NCI-H2196 treated with DMSO at 0.1 percent for 48 hours (cell line): ENCODE results near the gene DOCK4.
"Not testable (repeated sequence)": the region's sequence is repeated elsewhere in the genome, so short reads cannot be mapped to it uniquely, and the experiment has no call there.

Experiments used
- DNase-seq: peaks from one replicate; lab custom pipeline; 2025; ENCODE audit not compliant: unreplicated experiment; lab: John Stamatoyannopoulos, UW

The DOCK4 gene

GRCh38 chr7:111917404-111917803 lies 288.8 kb downstream of the DOCK4 start:
- not testable (repeated sequence) for DNase-seq

- DNase-seq, result no peak
Measured at GRCh38 chr7:111914291-111914690, 291.9 kb downstream of the DOCK4 start.

GRCh38 chr7:111911166-111911961 lies 294.8 kb downstream of the DOCK4 start:
- no peak for DNase-seq

- no peak for DNase-seq
Measured at GRCh38 chr7:111910656-111911055, 295.5 kb downstream of the DOCK4 start.

GRCh38 chr7:111908673-111909072 lies 297.5 kb downstream of the DOCK4 start:
- not testable (repeated sequence) for DNase-seq

GRCh38 chr7:111903797-111904196 lies 302.4 kb downstream of the DOCK4 start:
- no peak for DNase-seq

DNA sequence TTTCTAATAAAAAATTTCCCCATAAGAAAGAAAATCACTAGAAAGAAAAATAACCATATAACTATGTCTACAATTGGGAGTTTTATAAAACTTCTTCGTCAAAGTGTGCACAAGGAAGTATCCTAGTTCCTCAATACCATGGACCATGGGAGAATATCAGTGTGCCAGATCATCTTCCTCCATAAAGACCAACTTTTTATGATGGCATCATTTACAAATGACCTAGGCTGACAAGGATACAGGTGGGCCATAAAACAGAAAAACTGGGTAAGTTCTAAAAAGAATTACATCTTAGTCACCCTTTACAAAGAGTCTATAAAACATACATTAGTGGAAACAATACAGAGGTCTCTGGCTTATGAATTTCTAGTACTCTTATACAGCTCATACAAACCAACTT lies 303.2 kb downstream of the DOCK4 start:
- no peak for DNase-seq

DNA sequence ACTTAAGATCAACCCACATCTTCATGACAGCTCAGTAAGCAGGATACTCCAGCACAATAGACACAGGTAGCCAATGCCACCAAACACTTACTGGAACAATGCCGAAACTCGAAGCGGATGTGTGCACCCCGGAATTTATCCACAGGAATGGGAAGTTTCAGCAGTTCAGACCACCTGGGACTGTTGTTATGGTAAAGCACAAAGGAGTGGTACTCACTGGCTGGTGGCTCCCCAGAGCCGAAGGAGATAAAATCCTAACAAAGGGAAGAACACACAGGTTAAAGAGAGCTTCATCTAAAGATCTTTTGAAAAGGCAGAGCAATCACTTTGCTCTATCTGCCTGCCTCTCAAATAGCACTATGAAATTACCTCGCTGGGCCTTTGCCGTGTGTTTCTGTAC lies 305.9 kb downstream of the DOCK4 start:
- DNase-seq, result no peak

DNA sequence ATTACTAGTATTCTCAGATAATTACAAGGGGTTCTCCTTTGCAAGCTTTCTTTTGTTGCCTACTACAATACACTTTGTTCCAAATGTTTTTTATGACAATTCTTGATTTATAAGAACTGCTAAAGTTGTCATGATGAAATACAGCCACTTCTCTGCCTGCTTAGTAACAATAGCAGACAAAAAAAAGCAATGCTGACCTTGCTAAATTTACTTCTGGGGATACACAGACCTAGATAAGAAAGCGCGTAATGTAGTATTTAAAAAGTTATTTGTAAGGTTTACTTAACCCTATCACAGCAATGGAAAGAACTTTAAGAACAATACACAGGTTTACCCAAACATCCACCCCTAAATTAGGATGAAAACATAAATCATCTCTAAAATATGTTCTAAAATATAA lies 311.1 kb downstream of the DOCK4 start:
- no peak for DNase-seq

- no peak for DNase-seq
Measured at GRCh38 chr7:111894518-111894917, 311.7 kb downstream of the DOCK4 start.

DNA sequence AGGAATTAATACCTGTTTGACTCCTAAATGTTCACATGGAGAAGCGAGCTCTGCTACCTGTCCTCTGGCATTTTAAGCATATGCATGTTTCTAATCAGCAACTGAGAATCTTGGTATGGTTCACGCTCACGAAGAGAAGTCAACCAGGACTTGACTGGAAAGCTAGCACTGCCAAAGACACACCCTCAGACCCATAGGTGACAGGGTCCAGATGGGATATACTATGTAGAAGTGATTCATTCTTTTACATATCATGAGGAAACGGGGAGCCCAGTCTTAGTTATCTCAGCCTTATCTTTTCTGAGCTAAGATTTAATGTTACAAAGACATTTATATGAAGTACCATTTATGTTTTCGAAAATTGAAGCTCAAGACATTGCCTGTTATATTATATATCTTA lies 313.0 kb downstream of the DOCK4 start:
- DNase-seq, result no peak

GRCh38 chr7:111892588-111892987 lies 313.6 kb downstream of the DOCK4 start:
- no peak for DNase-seq

DNA sequence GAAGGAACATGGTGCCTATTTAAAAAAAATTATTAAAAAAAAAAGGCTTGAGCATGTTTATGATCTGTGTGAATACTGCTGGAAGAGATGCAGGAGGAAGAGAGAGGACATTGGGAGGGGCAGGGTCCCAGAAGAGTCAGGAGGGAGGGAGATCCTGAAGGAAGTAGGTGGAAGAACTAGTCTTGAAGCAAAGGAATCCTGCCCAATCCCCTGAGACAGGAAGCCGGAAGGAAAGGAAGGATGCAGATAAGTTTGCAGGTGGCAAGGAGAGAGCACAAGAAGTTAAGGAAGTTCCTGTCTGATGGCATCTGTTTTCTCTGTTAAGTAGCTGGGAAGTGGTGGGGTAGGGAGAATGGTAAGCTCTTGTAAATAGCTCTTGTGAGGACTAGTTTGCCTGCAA lies 318.5 kb downstream of the DOCK4 start:
- no peak for DNase-seq

DNA sequence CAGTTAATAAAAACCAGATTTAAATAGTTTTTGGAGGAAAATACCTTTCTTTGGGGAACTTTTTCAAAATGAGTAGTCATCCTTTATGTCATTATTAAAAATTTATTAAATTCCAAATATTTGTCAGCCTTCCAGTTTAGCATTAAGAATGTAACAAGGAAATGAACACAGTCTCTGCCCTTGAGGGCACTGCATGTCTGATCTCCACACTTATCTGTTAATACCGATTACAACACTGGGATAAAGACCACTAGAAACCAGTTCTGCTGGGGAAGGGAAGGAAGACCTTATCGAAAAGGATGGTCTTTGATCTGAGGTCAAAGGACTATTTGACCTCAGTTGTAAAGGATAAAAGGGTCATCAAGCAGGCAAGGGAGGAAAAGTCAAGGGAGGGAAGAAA lies 320.0 kb downstream of the DOCK4 start:
- DNase-seq, result no peak

DNA sequence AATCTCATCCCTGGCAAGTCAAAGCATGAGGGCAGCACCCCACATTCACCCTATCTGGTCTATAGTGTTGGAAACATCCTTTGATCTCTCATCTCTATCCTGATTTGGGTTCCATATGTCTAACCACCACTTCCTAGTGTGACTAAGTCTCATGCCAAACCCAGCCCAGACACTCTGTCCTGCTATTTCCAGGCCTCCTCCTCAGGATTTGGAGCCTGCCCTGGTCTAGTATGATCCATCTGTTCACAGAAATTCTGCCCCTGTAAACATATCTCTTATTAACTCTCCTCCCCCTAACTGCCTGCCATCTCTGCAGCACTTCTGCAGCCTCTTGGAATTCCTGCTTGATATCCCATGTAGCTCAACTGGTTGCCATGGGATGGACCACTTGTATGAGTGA lies 323.0 kb downstream of the DOCK4 start:
- DNase-seq, result no peak

- no peak for DNase-seq
Measured at GRCh38 chr7:111878785-111879184, 327.4 kb downstream of the DOCK4 start.

DNA sequence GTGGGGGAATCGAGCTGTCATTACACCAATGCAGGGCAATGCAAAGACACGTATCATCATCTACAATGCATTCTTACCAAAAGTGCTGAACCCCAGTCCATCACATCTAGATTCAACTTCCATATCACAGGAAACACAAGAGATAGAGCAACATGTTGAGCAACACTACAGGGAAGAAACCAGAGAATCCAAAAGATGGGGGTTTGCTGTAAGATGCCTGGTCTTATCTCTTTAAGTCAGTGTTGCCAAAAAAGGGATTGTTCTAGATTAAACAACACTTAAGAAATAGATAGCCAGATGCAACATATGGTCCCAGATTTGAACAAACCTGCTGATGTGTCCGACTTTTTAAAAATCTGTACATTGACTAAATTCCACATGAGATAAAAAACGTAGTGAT lies 328.3 kb downstream of the DOCK4 start:
- no peak for DNase-seq

- no peak for DNase-seq
Measured at GRCh38 chr7:111873963-111874690, 332.1 kb downstream of the DOCK4 start.

DNA sequence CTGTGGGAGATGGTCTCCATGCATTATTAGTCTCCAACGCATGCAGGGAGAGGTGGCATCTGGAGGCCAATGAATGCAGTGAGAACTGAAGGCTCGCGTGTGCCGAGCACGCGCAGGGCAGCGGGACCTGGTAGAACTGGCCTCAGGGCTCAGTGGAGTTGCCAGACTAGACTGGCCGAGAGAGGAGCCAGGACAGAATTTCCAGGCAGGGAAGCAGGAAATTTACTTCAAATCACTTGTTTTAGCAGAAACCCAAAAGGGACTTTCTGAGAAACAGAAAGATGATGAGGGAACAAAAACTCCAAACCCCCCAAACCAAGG lies 332.9 kb downstream of the DOCK4 start:
- no peak for DNase-seq

DNA sequence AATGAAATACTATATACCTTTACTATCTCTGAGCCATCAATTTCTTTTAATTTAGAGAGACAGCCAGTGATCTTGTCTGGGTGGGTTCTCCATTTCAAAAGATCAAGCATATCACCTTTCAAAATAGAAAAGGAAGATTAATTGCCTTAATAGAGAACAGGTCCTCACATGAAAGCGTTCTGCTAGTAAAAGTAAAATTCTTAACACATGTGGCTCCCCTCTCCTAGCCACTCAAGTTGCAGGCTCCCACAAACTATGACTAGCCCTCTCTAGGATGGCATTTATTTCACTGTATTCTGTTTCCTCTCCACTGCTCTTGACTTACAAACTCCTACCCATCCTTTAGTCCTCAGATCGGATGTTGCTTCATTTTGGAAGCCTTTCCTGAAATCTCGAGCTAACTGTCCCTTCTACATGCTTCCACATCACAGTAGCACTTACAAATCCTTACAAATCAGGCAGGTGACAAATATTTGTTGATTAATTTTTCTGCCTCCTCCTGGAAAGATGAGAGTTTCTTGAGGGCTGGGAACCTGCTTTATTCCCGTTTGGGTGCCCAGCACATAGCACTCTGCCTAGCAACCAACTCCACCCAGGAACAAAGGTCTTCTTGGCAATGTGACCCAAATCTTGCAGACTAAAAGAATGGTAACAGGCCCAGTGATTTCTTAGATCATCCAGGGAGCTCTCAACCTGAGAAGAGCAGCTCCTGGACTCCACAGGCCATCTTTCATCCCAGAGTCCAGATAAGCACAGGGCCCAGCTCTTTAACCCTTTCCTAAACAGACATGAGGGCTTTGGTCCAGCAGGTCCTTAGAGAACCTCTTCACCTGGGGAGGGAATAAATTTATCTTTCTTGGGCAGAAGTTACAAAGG lies 333.5 kb downstream of the DOCK4 start:
- DNase-seq, result no peak

GRCh38 chr7:111871283-111871682 lies 334.9 kb downstream of the DOCK4 start:
- no peak for DNase-seq

- DNase-seq, result no peak
Measured at GRCh38 chr7:111869280-111869679, 336.9 kb downstream of the DOCK4 start.
